ENCODE results near the gene FMNL3. TPM values are rescaled to one million over a fixed set of nuclear protein-coding genes. Genes with fewer than 3 reads are reported as not detected.

Gene FMNL3
- polyA plus RNA-seq, 1 of the 3 experiments (the other 2 are of a cell fraction) = 10.2 TPM

DNA sequence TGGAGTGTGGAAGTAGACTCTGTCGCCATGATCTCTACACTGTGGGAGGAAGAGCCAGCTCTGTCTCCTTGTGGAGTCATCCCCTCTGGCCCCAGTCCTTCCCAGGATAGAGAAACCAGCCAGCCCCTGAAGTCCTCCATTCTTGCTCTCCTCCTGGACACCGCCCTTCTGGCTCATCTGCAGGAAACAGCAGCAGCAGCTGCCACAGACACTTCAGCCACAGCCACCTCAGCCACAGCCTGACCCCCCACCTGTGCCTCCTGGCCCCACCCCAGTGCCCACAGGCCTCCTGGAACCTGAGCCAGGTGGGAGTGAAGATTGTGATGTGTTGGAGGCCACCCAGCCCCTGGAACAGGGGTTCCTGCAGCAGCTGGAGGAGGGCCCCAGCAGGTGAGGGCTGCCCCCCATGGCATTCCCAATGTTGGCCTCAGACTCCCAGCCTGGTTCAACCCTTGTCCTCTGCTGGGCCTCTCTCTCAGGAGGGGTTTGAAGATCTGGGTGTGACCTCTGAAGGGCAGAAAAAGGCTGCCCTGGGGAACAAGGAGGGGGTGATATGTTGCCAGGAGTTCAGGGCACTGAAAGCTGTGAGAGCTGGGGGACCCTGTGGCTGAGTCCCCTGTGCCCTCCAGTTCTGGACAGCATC is 73.4 kb downstream of the FMNL3 start:
- Histone ChIP-seq H3K27ac (ENCODE audit: low read depth in 2 of 2, low read length in 1 of 2) (no peak overlapping the region), H3K4me2 (no peak overlapping the region), H4K20me1 (ENCODE audit: insufficient read depth) (no peaks in the 10 kb centered on the region), H3K4me3 (ENCODE audit: low read depth in 2 of 2, low read length in 1 of 2) (no peak overlapping the region), H3K4me1 (ENCODE audit: control insufficient read depth in 1 of 2, insufficient read depth in 2 of 2, low read depth in 1 of 2, low read length in 1 of 2) (peaks cover 0 to 14% of the 10 kb centered on the region in 2 experiments; a peak in 2 of 4 replicates), H3F3A (replicated peaks; ENCODE audit: insufficient read depth) (peaks cover 21% of the 10 kb centered on the region), H3K9ac (no peak overlapping the region), H3K27me3 (ENCODE audit: insufficient read depth) (no peaks in the 10 kb centered on the region), H3K79me2 (ENCODE audit: insufficient read depth) (peaks cover under 1% of the 10 kb centered on the region; the same call in 1 of the 2 replicates), H3K9me2 (no peaks in the 10 kb centered on the region), H2AFZ (ENCODE audit: low read depth) (no peak overlapping the region), H3K36me3 (replicated peaks in 1 of 2; ENCODE audit: control insufficient read depth in 1 of 2, insufficient read depth in 2 of 2, low read length in 1 of 2) (peaks cover 0 to 32% of the 10 kb centered on the region in 2 experiments), H3K9me3 (no peaks in the 10 kb centered on the region)
- ChIA-PET POLR2A (no interaction called here), CTCF (interaction anchor here (0.7 to 30.5 kb wide), 4 partner anchors 10 to 843 kb away, joined by 3 to 590 read pairs (median 64); partner anchors contain the start of genes FMNL3 and PRPF40B)
- WGBS (ENCODE audit: low lambda C conversion rate) = 100% methylated on average over 2 of the region's 2 CpGs
- no peak for DNase-seq
- no peak for TF ChIP-seq MXI1 (IDR thresholded peaks at IDR 0.05; ENCODE audit: low read depth, low read length)
- TF ChIP-seq FOXM1 (IDR thresholded peaks at IDR 0.05; ENCODE audit: low read depth) = no peak

DNA sequence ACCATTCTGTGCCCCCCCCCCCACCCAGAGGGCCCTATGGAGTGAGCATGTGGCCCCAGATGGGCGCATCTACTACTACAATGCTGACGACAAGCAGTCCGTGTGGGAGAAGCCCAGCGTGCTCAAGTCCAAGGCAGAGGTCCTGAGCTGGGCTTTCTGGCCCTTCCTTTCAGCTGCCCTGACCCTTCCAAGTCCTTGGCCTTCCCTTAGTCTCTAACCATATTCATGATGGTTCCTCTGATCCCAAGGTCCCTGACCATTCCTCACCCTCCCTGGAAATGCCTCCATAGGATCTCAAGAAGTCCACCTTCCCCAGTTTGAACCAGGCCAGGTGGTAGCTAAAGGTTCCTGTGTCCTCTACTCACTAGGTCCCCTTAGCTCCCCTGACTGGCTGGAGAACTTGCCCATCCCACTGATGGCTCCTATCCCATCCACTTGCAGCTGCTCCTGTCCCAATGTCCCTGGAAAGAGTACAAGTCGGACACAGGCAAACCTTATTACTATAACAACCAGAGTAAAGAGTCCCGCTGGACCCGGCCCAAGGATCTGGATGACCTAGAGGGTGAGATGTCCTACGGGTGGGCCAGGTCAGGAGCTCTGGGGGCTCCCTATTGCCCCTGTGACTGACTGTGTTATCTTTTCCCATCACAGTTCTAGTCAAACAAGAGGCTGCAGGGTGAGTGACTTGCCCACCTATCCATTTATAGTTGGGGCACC is 74.1 kb downstream of the FMNL3 start:
- Histone ChIP-seq H4K20me1 (ENCODE audit: insufficient read depth) (no peaks in the 10 kb centered on the region), H3K79me2 (ENCODE audit: insufficient read depth) (peaks cover 3% of the 10 kb centered on the region; the same call in 1 of the 2 replicates), H3K9me2 (no peaks in the 10 kb centered on the region), H3K4me2 (no peak overlapping the region), H3K36me3 (replicated peaks in 1 of 2; ENCODE audit: control insufficient read depth in 1 of 2, insufficient read depth in 2 of 2, low read length in 1 of 2) (peaks cover 0 to 27% of the 10 kb centered on the region in 2 experiments), H3K4me1 (ENCODE audit: control insufficient read depth in 1 of 2, insufficient read depth in 2 of 2, low read depth in 1 of 2, low read length in 1 of 2) (peaks cover 1 to 14% of the 10 kb centered on the region in 2 experiments; a peak in 2 of 4 replicates), H3K9me3 (no peaks in the 10 kb centered on the region), H3K27ac (ENCODE audit: low read depth in 2 of 2, low read length in 1 of 2) (no peak overlapping the region), H3K9ac (no peak overlapping the region), H2AFZ (ENCODE audit: low read depth) (no peak overlapping the region), H3K4me3 (ENCODE audit: low read depth in 2 of 2, low read length in 1 of 2) (no peak overlapping the region), H3F3A (replicated peaks; ENCODE audit: insufficient read depth) (peaks cover 28% of the 10 kb centered on the region), H3K27me3 (ENCODE audit: insufficient read depth) (no peaks in the 10 kb centered on the region)
- ChIA-PET CTCF (interaction anchor here (0.7 to 30.5 kb wide), 5 partner anchors 10 to 842 kb away, joined by 3 to 590 read pairs (median 14); partner anchors contain the start of genes FMNL3 and PRPF40B), POLR2A (no interaction called here)
- DNase-seq = no peak
- no peak for TF ChIP-seq RFX5 (IDR thresholded peaks at IDR 0.05; ENCODE audit: low read length)
- no peak for TF ChIP-seq GATA2 (CRISPR knock-in tag; IDR thresholded peaks at IDR 0.05)
- TF ChIP-seq, protein P1, sequence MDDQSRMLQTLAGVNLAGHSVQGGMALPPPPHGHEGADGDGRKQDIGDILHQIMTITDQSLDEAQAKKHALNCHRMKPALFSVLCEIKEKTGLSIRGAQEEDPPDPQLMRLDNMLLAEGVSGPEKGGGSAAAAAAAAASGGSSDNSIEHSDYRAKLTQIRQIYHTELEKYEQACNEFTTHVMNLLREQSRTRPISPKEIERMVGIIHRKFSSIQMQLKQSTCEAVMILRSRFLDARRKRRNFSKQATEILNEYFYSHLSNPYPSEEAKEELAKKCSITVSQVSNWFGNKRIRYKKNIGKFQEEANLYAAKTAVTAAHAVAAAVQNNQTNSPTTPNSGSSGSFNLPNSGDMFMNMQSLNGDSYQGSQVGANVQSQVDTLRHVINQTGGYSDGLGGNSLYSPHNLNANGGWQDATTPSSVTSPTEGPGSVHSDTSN (IDR thresholded peaks at IDR 0.05) = no peak
- TF ChIP-seq RXRA (IDR thresholded peaks at IDR 0.05; ENCODE audit: borderline replicate concordance, low read depth) = no peak
- no peak for TF ChIP-seq FOXM1 (IDR thresholded peaks at IDR 0.05; ENCODE audit: low read depth)
- TF ChIP-seq SMC3 (IDR thresholded peaks at IDR 0.05; ENCODE audit: low read depth, low read length) = no peak
- TF ChIP-seq RAD21 (IDR thresholded peaks at IDR 0.05; ENCODE audit: low read length) = no peak
- no peak for TF ChIP-seq SIN3A (IDR thresholded peaks at IDR 0.05; ENCODE audit: borderline replicate concordance, low read depth, low read length)
- no peak for TF ChIP-seq YY1 (IDR thresholded peaks at IDR 0.05; ENCODE audit: low read depth)
- TF ChIP-seq, protein P2, sequence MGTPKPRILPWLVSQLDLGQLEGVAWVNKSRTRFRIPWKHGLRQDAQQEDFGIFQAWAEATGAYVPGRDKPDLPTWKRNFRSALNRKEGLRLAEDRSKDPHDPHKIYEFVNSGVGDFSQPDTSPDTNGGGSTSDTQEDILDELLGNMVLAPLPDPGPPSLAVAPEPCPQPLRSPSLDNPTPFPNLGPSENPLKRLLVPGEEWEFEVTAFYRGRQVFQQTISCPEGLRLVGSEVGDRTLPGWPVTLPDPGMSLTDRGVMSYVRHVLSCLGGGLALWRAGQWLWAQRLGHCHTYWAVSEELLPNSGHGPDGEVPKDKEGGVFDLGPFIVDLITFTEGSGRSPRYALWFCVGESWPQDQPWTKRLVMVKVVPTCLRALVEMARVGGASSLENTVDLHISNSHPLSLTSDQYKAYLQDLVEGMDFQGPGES (IDR thresholded peaks at IDR 0.05; ENCODE audit: low read depth, low read length) = no peak
- no peak for TF ChIP-seq MXI1 (IDR thresholded peaks at IDR 0.05; ENCODE audit: low read depth, low read length)
- TF ChIP-seq, protein P3, sequence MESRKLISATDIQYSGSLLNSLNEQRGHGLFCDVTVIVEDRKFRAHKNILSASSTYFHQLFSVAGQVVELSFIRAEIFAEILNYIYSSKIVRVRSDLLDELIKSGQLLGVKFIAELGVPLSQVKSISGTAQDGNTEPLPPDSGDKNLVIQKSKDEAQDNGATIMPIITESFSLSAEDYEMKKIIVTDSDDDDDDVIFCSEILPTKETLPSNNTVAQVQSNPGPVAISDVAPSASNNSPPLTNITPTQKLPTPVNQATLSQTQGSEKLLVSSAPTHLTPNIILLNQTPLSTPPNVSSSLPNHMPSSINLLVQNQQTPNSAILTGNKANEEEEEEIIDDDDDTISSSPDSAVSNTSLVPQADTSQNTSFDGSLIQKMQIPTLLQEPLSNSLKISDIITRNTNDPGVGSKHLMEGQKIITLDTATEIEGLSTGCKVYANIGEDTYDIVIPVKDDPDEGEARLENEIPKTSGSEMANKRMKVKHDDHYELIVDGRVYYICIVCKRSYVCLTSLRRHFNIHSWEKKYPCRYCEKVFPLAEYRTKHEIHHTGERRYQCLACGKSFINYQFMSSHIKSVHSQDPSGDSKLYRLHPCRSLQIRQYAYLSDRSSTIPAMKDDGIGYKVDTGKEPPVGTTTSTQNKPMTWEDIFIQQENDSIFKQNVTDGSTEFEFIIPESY (IDR thresholded peaks at IDR 0.05; ENCODE audit: borderline replicate concordance, low read depth) = no peak
- no peak for TF ChIP-seq JUND (IDR thresholded peaks at IDR 0.05)
- no peak for TF ChIP-seq NFIC (IDR thresholded peaks at IDR 0.05; ENCODE audit: borderline replicate concordance)
- WGBS (ENCODE audit: low lambda C conversion rate) = 97% methylated on average over 8 of the region's 8 CpGs
